Stomach (tissue), 9 donors: ENCODE measurements around the gene NTM. TPM values are rescaled to one million over a fixed set of nuclear protein-coding genes. Genes with fewer than 3 reads are reported as not detected.

Experiments
- DNase-seq, 2 donors: peaks; one replicate each; pipeline versions ENCODE4 v3.0.0 to v3.0.0-alpha.2; 2013 to 2019
- H3K27ac ChIP-seq, 5 donors: fragments of 200-600 bp in 4 of 5; sonication (generic) in 4 of 5; one replicate each; pipeline ENCODE4 v1.5.1; 2013 to 2019; ENCODE audit warnings: mild to moderate bottlenecking in 1 of 5, moderate library complexity in 1 of 5
- H3K27me3 ChIP-seq, 3 donors: fragments of 200-600 bp; sonication (generic); one replicate each; pipeline ENCODE4 v1.5.1; 2017 to 2019; ENCODE audit warnings: mixed run types in 1 of 3
- H3K36me3 ChIP-seq, 4 donors: fragments of 200-600 bp; sonication (generic); 1 replicate in 3 of 4; 2 replicates in 1 of 4; pipeline ENCODE4 v1.5.1; 2016 to 2019
- H3K4me1 ChIP-seq, 4 donors: fragments of 200-600 bp; sonication (generic); one replicate each; pipeline ENCODE4 v1.5.1; 2016 to 2019
- H3K4me3 ChIP-seq, 4 donors: fragments of 200-600 bp; sonication (generic) in 3 of 4; one replicate each; pipeline ENCODE4 v1.5.1; 2016 to 2019; ENCODE audit warnings: mild to moderate bottlenecking in 1 of 4
- H3K9me3 ChIP-seq, 4 donors: fragments of 200-600 bp; sonication (generic); one replicate each; pipeline ENCODE4 v1.5.1; 2016 to 2019
- CTCF ChIP-seq, 7 experiments: fragments of 450-650 bp in 4 of 7; fragments of 200-600 bp in 3 of 7; sonication (generic) in 3 of 7; IDR thresholded peaks; one replicate each; pipeline ENCODE4 v1.5.1; 2016 to 2019; ENCODE audit warnings: antibody characterized with exemption in 7 of 7, control low read depth in 2 of 7, mild to moderate bottlenecking in 1 of 7
- EP300 ChIP-seq: sonication (generic); formaldehyde crosslinking; IDR thresholded peaks from one replicate; pipeline ENCODE4 v1.6.1; 2017; ENCODE audit warnings: antibody characterized with exemption
- POLR2A ChIP-seq, 4 donors: fragments of 450-650 bp; IDR thresholded peaks; one replicate each; pipeline ENCODE4 v1.6.1; 2016; ENCODE audit warnings: antibody characterized with exemption in 4 of 4, control low read depth in 2 of 4, mild to moderate bottlenecking in 1 of 4, moderate library complexity in 1 of 4
- POLR2AphosphoS5 ChIP-seq, 3 donors: sonication (generic); formaldehyde crosslinking; IDR thresholded peaks; one replicate each; pipeline ENCODE4 v1.6.1; 2016; ENCODE audit warnings: antibody characterized with exemption in 3 of 3
- WGBS, 5 donors: extraction: QIAGEN DNeasy Blood & Tissue Kit in 3 of 5; methylation state at CpG; one replicate each; pipeline versions ENCODE4 v1.1.5 to v1.1.7; 2013 to 2018; 5-methylcytosine and 5-hydroxymethylcytosine counted together
- intact Hi-C: fragments of 100-400 bp; cut with DNase I; formaldehyde crosslinking; loops from one replicate; pipeline ENCODE4 v1.15.1; 2023; ENCODE audit warnings: low total_unique reads
- polyA plus RNA-seq, 3 donors: library from polyadenylated mRNA; stranded (reverse); fragments of 200-250 nt; gene quantifications; one replicate each; pipeline ENCODE4 v1.2.3, GENCODE V29; 2013
- total RNA-seq, 5 donors: library from RNA; depleted of rRNA; stranded (reverse); fragments of >200 nt; gene quantifications; one replicate each; pipeline versions ENCODE4 v1.1.0 to v1.2.3, GENCODE V29; 2014 to 2016
- donor health status: healthy with polysubstance abuse.
- donor health status: Bipolar disorder and iron deficiency.
- donor health status: healthy.

The NTM gene
- total and polyA plus RNA-seq, 8 donors, result 0.50 to 8.4 (median 1.3) TPM; not detected in 3

DNA sequence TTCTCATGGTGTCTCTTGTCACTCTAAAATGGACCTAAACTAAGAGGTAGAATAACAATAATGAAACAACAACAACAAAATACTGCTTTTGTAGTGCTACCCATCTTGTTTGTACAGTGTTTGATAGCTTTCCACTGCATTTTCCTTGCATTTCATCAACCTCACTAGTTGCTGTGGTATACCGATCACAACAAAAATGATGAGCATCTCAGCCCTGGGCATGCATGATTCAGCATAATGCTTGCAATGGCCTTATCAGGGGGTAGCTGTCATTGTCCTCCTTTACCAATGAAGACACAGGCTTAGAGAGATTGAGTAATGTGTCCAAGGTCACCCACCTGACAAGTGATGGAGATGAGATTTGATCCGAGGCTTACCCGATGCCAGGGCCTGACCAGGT, 682.5 kb downstream of the NTM start:
- H3K4me3 ChIP-seq, result no peak overlapping the region
- peaks cover 0 to 19% (median 5%) of the 10 kb centered on the region in 3 donors for H3K27me3 ChIP-seq
- intact Hi-C loops, result no loop called here
- H3K9me3 ChIP-seq, result no peaks in the 10 kb centered on the region
- TF ChIP-seq CTCF (IDR thresholded peaks at IDR 0.05) (no peak), POLR2A (IDR thresholded peaks at IDR 0.05) (no peak), POLR2AphosphoS5 (IDR thresholded peaks at IDR 0.05) (no peak), EP300 (no peak)
- WGBS, 5 donors, result 82 to 90% (median 86%) methylated on average over 3 of the region's 3 CpGs
- DNase-seq, result no peak
- no peaks in the 10 kb centered on the region for H3K4me1 ChIP-seq
- H3K36me3 ChIP-seq, result no peaks in the 10 kb centered on the region
- H3K27ac ChIP-seq, result no peak overlapping the region

- WGBS, 5 donors, result 17 to 37% (median 30%) methylated on average over 1 of the region's 1 CpG
- TF ChIP-seq POLR2A (IDR thresholded peaks at IDR 0.05) (no peak), CTCF (IDR thresholded peaks at IDR 0.05) (no peak), POLR2AphosphoS5 (IDR thresholded peaks at IDR 0.05) (no peak), EP300 (no peak)
- H3K27me3 ChIP-seq, result peaks cover 0 to 26% (median 5%) of the 10 kb centered on the region in 3 donors
- H3K36me3 ChIP-seq, result no peaks in the 10 kb centered on the region
- no peaks in the 10 kb centered on the region for H3K9me3 ChIP-seq
- intact Hi-C loops, result no loop called here
- H3K4me1 ChIP-seq, result no peaks in the 10 kb centered on the region
- no peak overlapping the region for H3K4me3 ChIP-seq
- DNase-seq, result no peak
- no peak overlapping the region for H3K27ac ChIP-seq
These were observed 684.4 kb downstream of the NTM start for GRCh38 chr11:132054822-132055221.

GRCh38 chr11:132055296-132055695, 684.9 kb downstream of the NTM start:
- no peak for DNase-seq
- no peaks in the 10 kb centered on the region for H3K4me1 ChIP-seq
- no peaks in the 10 kb centered on the region for H3K9me3 ChIP-seq
- WGBS, 5 donors, result 62 to 76% (median 74%) methylated on average over 6 of the region's 6 CpGs
- intact Hi-C loops, result no loop called here
- no peak overlapping the region for H3K4me3 ChIP-seq
- H3K27me3 ChIP-seq, result peaks cover 0 to 26% (median 5%) of the 10 kb centered on the region in 3 donors
- no peak overlapping the region for H3K27ac ChIP-seq
- TF ChIP-seq POLR2A (IDR thresholded peaks at IDR 0.05) (no peak), POLR2AphosphoS5 (IDR thresholded peaks at IDR 0.05) (no peak), CTCF (IDR thresholded peaks at IDR 0.05) (no peak), EP300 (no peak)
- H3K36me3 ChIP-seq, result no peaks in the 10 kb centered on the region

- Histone ChIP-seq H3K27ac (no peak overlapping the region), H3K4me3 (no peak overlapping the region), H3K36me3 (no peaks in the 10 kb centered on the region), H3K27me3 (peaks cover 0 to 26% (median 5%) of the 10 kb centered on the region in 3 donors), H3K9me3 (no peaks in the 10 kb centered on the region), H3K4me1 (no peaks in the 10 kb centered on the region)
- WGBS, 5 donors, result 24 to 38% (median 26%) methylated on average over 6 of the region's 6 CpGs
- intact Hi-C loops, result no loop called here
- no peak for DNase-seq
- TF ChIP-seq POLR2A (IDR thresholded peaks at IDR 0.05) (no peak), POLR2AphosphoS5 (IDR thresholded peaks at IDR 0.05) (no peak), CTCF (IDR thresholded peaks at IDR 0.05) (no peak)
These were observed 686.3 kb downstream of the NTM start for GRCh38 chr11:132056689-132057088.
